GM21360 (cell line): ENCODE measurements around the gene GNLY.
A peak's percentile ranks its signal among the peaks of the same experiment; 100 is the strongest.

Source experiments
- ATAC-seq: cut with Tn5 transposase; IDR thresholded peaks from one replicate; pipeline ENCODE4 v1.9.1; 2021; ENCODE audit warnings: mild to moderate bottlenecking, moderate library complexity; ENCODE audit not compliant: unreplicated experiment

GNLY gene

DNA sequence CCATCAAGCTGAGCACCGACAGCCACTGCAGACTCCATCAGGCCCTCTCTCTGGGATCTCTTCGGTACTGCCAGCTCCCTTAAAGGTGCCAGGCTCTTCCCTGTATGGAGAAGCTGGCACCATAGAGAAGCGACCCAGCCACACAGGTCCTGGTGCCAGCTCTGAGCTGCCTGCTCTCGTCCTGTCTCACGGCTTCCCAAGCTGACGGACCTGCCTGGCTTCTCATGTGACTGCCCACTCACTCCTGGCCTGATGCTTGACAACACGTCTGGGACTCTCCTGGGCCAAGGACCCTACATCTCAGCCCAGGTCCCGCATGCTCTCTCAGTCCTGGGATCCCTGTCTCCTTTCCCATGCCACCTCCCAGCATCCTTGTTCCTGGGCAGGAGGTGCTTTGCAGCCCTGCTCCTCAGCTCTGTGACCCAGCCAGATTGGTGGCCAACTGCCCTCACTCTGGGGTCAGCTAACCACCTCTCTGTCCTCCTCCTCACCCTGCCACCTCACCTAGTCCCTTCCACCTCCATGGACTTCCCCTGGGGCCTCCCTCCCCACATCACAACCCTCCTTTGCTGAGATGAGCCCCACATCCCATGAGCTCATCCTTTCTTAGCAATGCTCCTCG lies 47.2 kb downstream of the GNLY start:
- ATAC-seq: no peak

DNA sequence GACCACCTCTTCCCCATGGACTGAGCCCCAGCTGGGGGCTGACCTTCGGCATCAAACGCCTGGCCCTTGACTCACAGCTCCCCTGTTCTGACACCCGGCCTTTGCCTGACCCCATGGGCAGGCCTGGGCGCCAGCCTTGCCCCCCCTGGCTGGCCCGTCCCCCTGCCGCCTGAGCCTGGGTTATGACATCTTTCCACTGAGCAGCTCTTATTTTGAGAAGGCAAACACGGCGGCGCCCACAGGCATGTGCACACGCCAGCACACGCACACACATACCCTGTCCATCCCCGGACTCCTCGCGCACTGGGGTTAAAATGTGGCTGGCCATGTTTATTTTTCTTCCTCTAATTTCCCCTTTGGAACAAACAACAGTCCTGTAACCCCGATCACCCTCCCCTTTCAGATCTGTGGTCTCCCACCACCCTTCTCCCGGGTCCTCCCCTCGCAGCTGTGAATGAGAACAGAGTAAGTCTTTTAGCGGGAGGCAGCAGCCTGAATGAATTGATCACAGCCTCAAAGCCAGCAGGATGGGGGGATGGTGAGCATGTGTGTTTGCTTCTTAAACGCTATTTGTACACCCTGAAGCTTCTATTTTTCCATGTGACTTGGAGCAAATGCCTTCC lies 47.8 kb downstream of the GNLY start:
- no peak for ATAC-seq

DNA sequence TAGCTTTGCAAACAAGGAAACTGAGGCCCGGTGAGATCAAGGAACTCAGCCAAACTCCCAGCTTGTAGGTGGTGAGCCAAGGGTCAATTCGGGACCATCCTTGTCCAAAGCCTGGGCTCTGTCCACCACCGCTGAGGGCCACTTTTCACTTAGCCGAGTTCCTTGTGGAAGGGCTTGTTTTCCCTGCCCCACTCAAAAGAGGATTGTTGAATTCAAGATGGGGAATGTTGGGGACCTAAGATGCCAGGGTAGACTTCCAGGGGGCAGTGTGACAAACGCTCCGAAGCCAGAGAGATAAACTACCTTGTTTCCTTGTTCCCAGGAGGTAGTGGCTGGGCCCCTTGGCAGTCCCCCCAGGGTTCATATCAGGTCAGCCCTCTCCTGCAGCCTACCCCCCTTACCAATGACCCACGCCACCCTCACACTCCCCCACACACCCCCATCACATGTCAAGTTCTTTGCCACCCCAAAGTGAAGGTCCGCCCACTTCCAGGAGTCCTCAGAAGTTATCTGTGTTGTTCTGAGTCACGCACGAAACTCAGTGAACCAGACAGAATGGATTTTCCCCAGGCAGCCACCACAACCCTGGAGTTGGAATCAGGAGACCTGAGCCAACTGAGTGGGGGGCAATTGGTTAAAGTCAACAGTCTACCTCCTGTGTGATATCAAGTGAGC lies 49.3 kb downstream of the GNLY start:
- ATAC-seq: no peak

DNA sequence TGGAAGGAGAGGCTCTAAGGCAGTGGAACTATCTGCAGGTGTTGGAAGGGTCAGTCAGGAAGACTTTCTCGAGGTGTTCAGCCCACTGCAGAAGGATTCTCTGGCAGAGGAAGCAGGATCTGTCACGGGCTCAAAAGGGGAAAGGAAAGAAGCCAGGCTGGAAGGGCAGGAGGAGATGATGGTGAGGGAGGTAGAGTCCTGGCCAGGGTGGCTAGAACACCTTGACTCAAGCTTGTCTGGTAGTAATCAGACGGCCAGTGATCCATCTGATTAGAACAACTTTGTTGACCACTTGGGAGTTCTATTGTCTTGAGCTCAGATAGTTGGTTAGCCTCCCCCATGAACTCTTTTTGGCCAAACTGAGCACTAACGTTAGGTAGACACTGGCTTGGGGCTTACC lies 49.9 kb downstream of the GNLY start:
- ATAC-seq: no peak

- no peak for ATAC-seq
These were observed 50.8 kb downstream of the GNLY start for GRCh38 chr2:85744741-85745601.

DNA sequence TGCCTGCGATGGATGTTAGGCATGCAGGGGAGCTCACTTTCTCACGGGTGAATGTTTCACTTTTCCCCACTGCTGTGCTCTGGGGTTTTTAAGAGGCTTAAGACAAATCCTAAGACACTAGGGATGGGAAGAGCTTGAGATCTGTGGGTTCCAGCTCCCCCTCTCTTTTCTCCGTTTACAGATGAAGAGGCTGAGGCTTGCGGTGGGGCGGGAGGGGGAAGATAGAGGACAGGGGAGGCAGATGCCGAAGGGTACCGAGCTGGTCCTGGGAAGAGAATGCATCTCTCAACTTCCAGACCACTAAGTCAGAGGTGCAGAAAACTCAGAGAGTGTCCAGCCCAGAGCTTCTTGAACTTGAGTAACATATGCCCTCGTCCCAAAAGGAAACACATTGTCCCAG lies 51.5 kb downstream of the GNLY start:
- no peak for ATAC-seq

- no peak for ATAC-seq
These were observed 52.3 kb downstream of the GNLY start for GRCh38 chr2:85746321-85747004.

- ATAC-seq: no peak
These were observed 53.3 kb downstream of the GNLY start for GRCh38 chr2:85747441-85747840.

DNA sequence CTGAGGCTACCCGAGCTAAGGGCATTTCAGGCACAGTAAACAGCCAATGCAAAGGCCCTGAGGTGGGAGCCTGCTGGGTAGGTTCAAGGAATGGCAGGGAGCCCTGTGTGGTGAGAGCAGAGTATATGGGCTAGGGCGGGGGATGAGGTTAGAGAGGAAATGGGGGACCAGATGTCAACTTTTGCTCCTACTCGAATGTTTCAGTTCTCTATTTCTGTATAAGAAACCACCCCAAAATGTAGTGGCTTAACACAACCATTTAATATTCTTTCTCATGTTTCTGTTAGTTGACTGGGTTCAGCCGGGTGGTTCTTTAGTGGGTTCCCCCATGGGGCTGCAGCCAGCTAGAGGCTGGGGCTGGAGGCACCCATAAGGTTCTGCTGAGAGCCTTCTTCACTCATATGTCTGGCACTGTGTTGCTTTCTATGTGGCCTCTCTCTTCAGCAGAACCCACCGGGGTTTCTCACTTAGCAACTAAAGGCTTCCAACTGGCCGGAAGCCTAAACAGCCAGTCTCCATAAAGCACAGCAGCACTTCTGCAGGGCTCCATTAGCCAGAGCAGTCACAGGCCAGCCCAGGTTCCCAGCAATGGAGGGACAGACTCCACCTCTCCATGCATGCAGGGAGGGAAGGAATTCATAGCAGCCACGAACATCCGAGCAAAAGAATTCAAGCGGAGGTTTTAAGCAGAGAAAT lies 54.0 kb downstream of the GNLY start:
- peak; percentile 68 for ATAC-seq
